Measurements from ENCODE around the gene DPPA5. TPM values are rescaled to one million over a fixed set of nuclear protein-coding genes. Genes with fewer than 3 reads are reported as not detected.

The DPPA5 gene
- total RNA-seq, 1 experiment from 2014 or later: 1.2 TPM

DNA sequence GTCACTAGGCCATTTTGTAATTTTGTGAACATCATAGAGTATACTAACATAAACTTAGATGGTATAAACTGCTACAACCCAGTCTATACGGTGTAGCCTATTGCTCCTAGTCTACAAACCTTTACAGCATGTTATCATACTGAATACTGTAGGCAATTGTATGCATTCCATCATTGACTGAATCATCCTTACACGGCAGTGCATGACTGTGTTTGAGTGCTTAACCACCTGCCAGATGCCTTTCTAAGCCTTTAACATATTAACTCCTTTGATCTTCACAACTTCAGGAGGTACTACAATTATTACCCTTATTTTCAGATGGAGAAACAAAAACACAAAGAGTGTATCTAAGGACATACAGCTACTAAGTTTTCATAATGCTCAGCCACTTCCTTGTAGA lies 14.0 kb downstream of the DPPA5 start:
- no CpG with 5 or more reads among the region's 2 CpGs for WGBS (ENCODE audit: extremely low coverage, insufficient read length, low lambda C conversion rate)
- no peak for TF ChIP-seq CTCF (conservative IDR thresholded peaks at IDR 0.05)

More for the DNA sequence above, 14.0 kb downstream of the DPPA5 start:
- no peak overlapping the region for H3K56ac ChIP-seq (ENCODE audit: insufficient read length, low read depth, low read length)
- no peak overlapping the region for H3K18ac ChIP-seq (ENCODE audit: insufficient read length, low read depth, low read length)
- H4K5ac ChIP-seq (ENCODE audit: insufficient read length, low read depth, low read length): no peak overlapping the region
- H4K8ac ChIP-seq (replicated peaks; ENCODE audit: insufficient read length, low read depth, low read length): no peak overlapping the region
- no peak for DNase-seq
- H3K27ac Mint-ChIP-seq: no peak overlapping the region
- H3K4ac ChIP-seq (ENCODE audit: low read depth, low read length): no peak overlapping the region
- peaks cover 12 to 17% of the 10 kb centered on the region in 2 experiments for H3K4me1 Mint-ChIP-seq
- H3K27ac ChIP-seq (ENCODE audit: insufficient read length, low read depth, low read length): no peak overlapping the region
- H3K79me1 ChIP-seq (ENCODE audit: insufficient read depth, low read depth, low read length, poor library complexity, severe bottlenecking): no peaks in the 10 kb centered on the region
- no peaks in the 10 kb centered on the region; the same call in 1 of the 2 replicates for H3K27me3 Mint-ChIP-seq (ENCODE audit: low read depth)
- no peak overlapping the region for H2BK15ac ChIP-seq (ENCODE audit: low read depth, low read length)
- no peaks in the 10 kb centered on the region for H3K4me1 ChIP-seq (ENCODE audit: insufficient read depth, low read length)
- H2AFZ ChIP-seq (ENCODE audit: low read length): no peak overlapping the region
- H2BK5ac ChIP-seq (ENCODE audit: insufficient read length, low read length): no peak overlapping the region
- H3K36me3 Mint-ChIP-seq (ENCODE audit: insufficient read depth in 1 of 3, low read depth in 3 of 3): no peaks in the 10 kb centered on the region
- no peak overlapping the region for H2AK5ac ChIP-seq (ENCODE audit: insufficient read length, low read length)
- no peak overlapping the region for H2BK12ac ChIP-seq (ENCODE audit: insufficient read length, low read depth, low read length)
- H3K9me3 Mint-ChIP-seq: no peaks in the 10 kb centered on the region
- no peak overlapping the region for H4K91ac ChIP-seq (ENCODE audit: insufficient read length, low read depth, low read length)
- no peaks in the 10 kb centered on the region for H3K79me2 ChIP-seq (ENCODE audit: insufficient read depth, low read length)
- H3K23ac ChIP-seq (ENCODE audit: insufficient read length, low read depth, low read length): no peak overlapping the region
- no peak overlapping the region for H3K4me3 Mint-ChIP-seq
- H3K14ac ChIP-seq (ENCODE audit: insufficient read depth, low read length): no peak overlapping the region
- no peak overlapping the region for H3K4me2 ChIP-seq (ENCODE audit: insufficient read depth, insufficient read length, low read length)
- no peak overlapping the region for H2BK20ac ChIP-seq (ENCODE audit: low read depth, low read length, poor library complexity, severe bottlenecking)
- no peak overlapping the region for H3T11ph ChIP-seq (ENCODE audit: low read length)
- H3K9ac ChIP-seq (ENCODE audit: extremely low read depth, insufficient read length, low read length): no peak overlapping the region
- no peaks in the 10 kb centered on the region for H3K27me3 ChIP-seq (ENCODE audit: insufficient read depth, low read length)
- H4K20me1 ChIP-seq (ENCODE audit: control insufficient read depth, insufficient read depth, insufficient read length): no peaks in the 10 kb centered on the region
- H2BK120ac ChIP-seq (ENCODE audit: low read depth, low read length, poor library complexity, severe bottlenecking): no peak overlapping the region
- no peaks in the 10 kb centered on the region for H3K23me2 ChIP-seq (ENCODE audit: insufficient read length, low read depth, low read length, poor library complexity, severe bottlenecking)
- no peaks in the 10 kb centered on the region for H3K9me3 ChIP-seq (ENCODE audit: control insufficient read depth, low read depth, low read length)
